Activated T-cell treated with anti-CD3 and anti-CD28 coated beads, Interleukin-2, amount 50 U/mL, for 4 hours (primary cell): ENCODE results near the gene CCDC93. TPM values are rescaled to one million over a fixed set of nuclear protein-coding genes. Genes with fewer than 3 reads are reported as not detected.

Source experiments
- ATAC-seq, 2 donors: fragments of 200-7000 bp; cut with Tn5 transposase; one replicate each; pipeline ENCODE4 v1.10.0; 2021
- DNase-seq: peaks from one replicate; pipeline ENCODE4 v3.0.0-alpha.2; 2020
- H3K27me3 Mint-ChIP-seq: one replicate; pipeline ENCODE4 v1.8.0; 2021; ENCODE audit warnings: low read depth, mixed read lengths
- H3K36me3 Mint-ChIP-seq: one replicate; pipeline ENCODE4 v1.8.0; 2022; ENCODE audit warnings: mixed read lengths; ENCODE audit not compliant: insufficient read depth
- H3K4me1 Mint-ChIP-seq: one replicate; pipeline ENCODE4 v1.8.0; 2021; ENCODE audit warnings: low read depth, mixed read lengths
- H3K4me3 Mint-ChIP-seq: one replicate; pipeline ENCODE4 v1.8.0; 2021; ENCODE audit warnings: mild to moderate bottlenecking, moderate library complexity, mixed read lengths
- H3K9me3 Mint-ChIP-seq: one replicate; pipeline ENCODE4 v1.8.0; 2021; ENCODE audit warnings: mixed read lengths
- total RNA-seq, 3 donors: library from RNA; stranded (reverse); gene quantifications; one replicate each; pipeline ENCODE4 v1.2.1, GENCODE V29; 2021

CCDC93 gene
- total RNA-seq, 3 donors from 2014 or later, result 23.7 to 25.8 (median 24.8) TPM

GRCh38 chr2:117917223-117917917 lies 96.5 kb downstream of the CCDC93 start:
- H3K27me3 Mint-ChIP-seq, result no peaks in the 10 kb centered on the region
- no peak overlapping the region for H3K4me3 Mint-ChIP-seq
- no peaks in the 10 kb centered on the region for H3K4me1 Mint-ChIP-seq
- ATAC-seq (no peak), DNase-seq (no peak)
- peaks cover 15% of the 10 kb centered on the region for H3K9me3 Mint-ChIP-seq
- peaks cover 70% of the 10 kb centered on the region for H3K36me3 Mint-ChIP-seq

- no peak for ATAC-seq
- no peak overlapping the region for H3K4me3 Mint-ChIP-seq
- H3K36me3 Mint-ChIP-seq, result no peaks in the 10 kb centered on the region
Measured at GRCh38 chr2:117902933-117903332, 110.9 kb downstream of the CCDC93 start.

GRCh38 chr2:117888897-117889296 lies 125.0 kb downstream of the CCDC93 start:
- peaks cover 6% of the 10 kb centered on the region for H3K9me3 Mint-ChIP-seq
- DNase-seq (no peak), ATAC-seq (no peak)
- H3K4me3 Mint-ChIP-seq, result no peak overlapping the region
- H3K4me1 Mint-ChIP-seq, result no peaks in the 10 kb centered on the region
- peaks cover 2% of the 10 kb centered on the region for H3K27me3 Mint-ChIP-seq
- H3K36me3 Mint-ChIP-seq, result no peaks in the 10 kb centered on the region

More at GRCh38 chr2:117902933-117903332, 110.9 kb downstream of the CCDC93 start:
- peaks cover 11% of the 10 kb centered on the region for H3K9me3 Mint-ChIP-seq
- H3K27me3 Mint-ChIP-seq, result peaks cover 2% of the 10 kb centered on the region
- H3K4me1 Mint-ChIP-seq, result no peaks in the 10 kb centered on the region
- no peak for DNase-seq

- H3K9me3 Mint-ChIP-seq, result peaks cover 14% of the 10 kb centered on the region
- H3K36me3 Mint-ChIP-seq, result no peaks in the 10 kb centered on the region
- no peak overlapping the region for H3K4me3 Mint-ChIP-seq
- ATAC-seq, result no peak
- no peaks in the 10 kb centered on the region for H3K4me1 Mint-ChIP-seq
- H3K27me3 Mint-ChIP-seq, result peaks cover 2% of the 10 kb centered on the region
- DNase-seq, result no peak
Measured at GRCh38 chr2:117885308-117885707, 128.6 kb downstream of the CCDC93 start.

GRCh38 chr2:117879003-117879402 lies 134.9 kb downstream of the CCDC93 start:
- Mint-ChIP-seq H3K9me3 (peaks cover 10% of the 10 kb centered on the region), H3K4me3 (no peak overlapping the region), H3K27me3 (peaks cover 19% of the 10 kb centered on the region), H3K4me1 (no peaks in the 10 kb centered on the region), H3K36me3 (no peaks in the 10 kb centered on the region)
- ATAC-seq (no peak), DNase-seq (no peak)

GRCh38 chr2:117875786-117876185 lies 138.1 kb downstream of the CCDC93 start:
- Mint-ChIP-seq H3K36me3 (no peaks in the 10 kb centered on the region), H3K27me3 (peaks cover 19% of the 10 kb centered on the region), H3K4me1 (no peaks in the 10 kb centered on the region), H3K4me3 (no peak overlapping the region), H3K9me3 (no peaks in the 10 kb centered on the region)
- ATAC-seq, result no peak
- no peak for DNase-seq

Other genes starting within 250 kb of the CCDC93 start
- 100 to 1,000 TPM; 204 to 229 (median 210) TPM for gene DDX18, start 199.4 kb downstream of the CCDC93 start, total RNA-seq
- 10 to 100 TPM in 2 of 3 donors, 1 to 10 TPM in 1; 9.7 to 12.5 (median 10.2) TPM for gene INSIG2, start 74.4 kb upstream of the CCDC93 start, total RNA-seq